ENCODE results near the gene ENOX1. TPM values are rescaled to one million over a fixed set of nuclear protein-coding genes. Genes with fewer than 3 reads are reported as not detected.

ENOX1 gene
- total RNA-seq, 1 donor from 2014 or later, result 19.3 TPM

Other genes with a start within 250 kb of the ENOX1 start
- gene CCDC122, start 92.8 kb upstream of the ENOX1 start, total RNA-seq (ENCODE audit: insufficient read depth, low replicate concordance), result 16.1 TPM
- 77.8 TPM for gene LACC1, start 92.9 kb upstream of the ENOX1 start, total RNA-seq (ENCODE audit: insufficient read depth, low replicate concordance)